ENCODE results near the gene VSTM4. TPM values are rescaled to one million over a fixed set of nuclear protein-coding genes. Genes with fewer than 3 reads are reported as not detected.

The VSTM4 gene
- polyA plus RNA-seq, 12 donors: 37.8 to 130 (median 44.2) TPM

DNA sequence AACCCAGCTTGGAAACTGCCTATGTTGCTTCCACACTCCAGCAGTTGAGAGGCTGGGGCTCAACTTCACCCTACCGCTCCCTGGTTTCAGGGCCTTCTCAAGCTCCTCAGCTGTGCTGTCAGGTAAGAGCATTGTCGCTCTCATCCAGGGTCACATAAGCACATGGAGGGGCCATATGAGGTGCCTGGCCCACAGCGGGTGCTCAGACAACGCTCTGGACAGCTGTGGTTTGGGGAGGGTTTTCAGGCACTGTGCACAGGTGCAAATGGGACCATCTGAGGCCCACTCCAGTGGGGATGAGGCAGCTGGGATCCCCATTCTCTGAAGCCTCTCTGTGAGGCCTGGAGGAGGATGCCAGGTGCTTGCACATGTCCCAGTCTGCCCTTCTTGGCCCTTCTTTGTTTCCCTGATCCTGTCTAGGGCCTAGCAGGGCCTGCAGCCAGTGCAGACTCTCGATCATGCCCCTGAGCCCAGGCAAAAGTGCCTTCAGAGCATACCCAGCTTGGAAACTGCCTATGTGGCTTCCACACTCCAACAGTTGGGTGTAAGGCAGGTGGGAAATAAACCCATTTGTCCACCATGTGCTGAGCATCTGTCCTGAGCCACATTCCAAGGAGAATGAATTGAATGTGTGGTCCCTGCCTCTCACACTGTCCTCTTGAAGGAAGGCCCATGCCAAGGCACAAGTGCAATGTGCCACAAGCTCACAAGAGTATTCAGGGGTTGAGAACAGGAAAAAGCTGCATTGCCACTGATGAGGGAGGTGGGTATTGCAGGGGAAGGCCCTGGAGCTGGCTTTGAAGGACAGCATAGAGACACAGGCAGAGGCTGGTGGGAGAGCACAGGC lies 40.3 kb downstream of the VSTM4 start:
- DNase-seq: no peak

DNA sequence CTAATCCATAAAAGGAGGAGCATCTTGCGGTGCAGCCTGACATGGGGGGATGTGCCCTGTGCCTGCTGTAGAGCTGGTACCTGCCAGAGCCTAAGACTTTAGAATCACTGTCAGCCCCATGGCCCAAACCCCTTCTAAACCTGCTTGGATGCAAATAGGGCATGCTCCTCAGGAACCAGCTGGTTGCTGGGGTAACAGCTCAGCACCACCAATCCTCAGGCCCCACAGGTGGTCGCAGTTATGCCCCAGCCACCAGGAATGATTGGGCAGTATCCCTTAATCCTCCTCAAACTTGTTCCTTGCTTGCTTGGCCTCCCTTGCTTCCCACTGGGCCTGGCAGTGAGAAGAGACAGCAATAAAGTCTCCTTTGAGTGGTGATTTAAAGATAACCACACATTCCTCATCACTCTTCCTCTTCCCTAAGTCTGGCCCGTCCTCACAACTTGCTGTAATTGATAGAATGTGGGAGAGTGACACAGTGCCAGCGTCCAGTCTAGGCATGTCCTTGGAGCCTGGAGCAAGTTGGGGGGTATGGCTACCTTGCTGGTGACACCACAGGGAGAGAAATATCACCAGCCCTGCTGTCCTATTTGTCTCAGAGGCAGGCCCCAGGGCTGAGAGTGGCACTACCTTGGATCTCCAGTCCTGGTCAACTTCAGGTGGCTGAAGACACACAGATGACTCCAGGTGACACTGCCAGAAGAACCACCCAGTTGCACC lies 43.0 kb downstream of the VSTM4 start:
- DNase-seq: no peak

DNA sequence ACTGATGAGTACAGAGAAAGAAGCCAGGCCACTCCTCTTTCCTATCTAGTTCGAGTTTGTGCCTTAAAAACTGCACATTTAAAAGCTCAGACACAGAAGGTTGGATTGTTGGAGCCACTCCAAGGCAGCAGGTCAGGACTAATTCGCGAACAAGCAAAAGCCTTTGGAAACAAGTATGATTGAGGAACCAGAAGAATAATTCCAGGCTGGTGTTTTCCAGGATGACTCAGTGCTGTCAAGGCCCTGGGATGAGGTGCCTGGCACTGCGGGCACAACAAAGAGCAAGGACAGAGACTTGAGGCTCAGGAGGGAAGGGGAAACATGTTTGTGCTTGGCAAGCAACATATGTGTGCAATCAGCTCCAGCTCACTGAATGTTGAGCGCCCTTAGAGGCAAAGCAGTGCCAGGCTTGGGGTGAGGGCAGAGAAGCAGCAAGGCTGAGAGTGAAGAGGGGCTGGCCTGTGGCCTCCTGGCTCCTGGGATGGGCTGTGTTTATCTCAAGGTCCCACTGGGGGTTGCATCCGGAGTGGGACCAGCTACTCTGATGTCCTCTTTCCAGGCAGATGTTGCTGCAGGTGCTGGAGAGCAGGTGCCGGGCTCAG lies 44.1 kb downstream of the VSTM4 start:
- no peak for DNase-seq

DNA sequence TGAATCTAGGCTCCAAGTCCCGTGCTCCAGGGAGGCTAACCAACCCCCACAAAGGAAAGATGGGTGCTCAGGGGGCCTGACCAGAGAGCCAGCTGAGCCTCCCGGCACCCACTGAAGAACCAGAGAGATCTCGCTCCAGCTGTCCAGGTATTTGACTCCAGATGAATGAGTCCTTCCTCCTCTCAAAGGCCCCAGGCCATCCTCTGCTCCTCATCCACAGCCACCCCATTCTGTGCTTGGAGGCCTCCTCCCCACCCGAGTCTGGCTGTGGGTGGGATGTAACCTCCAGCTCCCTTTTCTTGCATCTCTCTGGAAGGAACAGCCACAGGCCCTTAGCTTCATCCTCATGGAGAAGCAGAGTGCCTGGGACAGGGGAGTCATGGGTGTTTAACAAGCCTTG lies 44.6 kb downstream of the VSTM4 start:
- DNase-seq: no peak

DNA sequence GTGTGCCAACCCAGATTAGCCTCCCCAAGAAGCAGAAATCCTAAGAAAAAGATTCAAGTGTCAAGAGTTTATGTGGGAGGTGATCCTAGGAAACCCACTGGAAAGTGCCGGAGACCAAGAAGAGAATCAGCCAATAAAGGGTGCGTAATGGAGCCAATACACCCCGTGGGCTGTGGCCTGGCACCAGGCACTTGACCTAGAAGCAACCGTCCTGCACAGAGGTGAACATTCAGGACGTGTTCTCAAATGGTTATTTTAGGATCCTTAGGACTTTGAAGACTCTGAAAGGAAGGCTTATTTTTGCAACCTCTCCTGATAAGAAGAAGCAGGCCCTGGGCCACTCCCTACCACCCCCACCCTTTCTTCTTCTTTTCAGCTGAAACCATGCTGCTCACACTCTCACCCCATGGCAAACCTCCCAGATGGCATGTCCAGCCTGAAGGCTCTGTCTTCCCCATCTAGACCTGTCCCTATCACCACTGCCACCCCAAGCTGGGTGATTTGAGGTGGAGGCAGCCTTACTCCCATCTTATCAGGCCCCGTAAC lies 46.6 kb downstream of the VSTM4 start:
- DNase-seq: no peak

DNA sequence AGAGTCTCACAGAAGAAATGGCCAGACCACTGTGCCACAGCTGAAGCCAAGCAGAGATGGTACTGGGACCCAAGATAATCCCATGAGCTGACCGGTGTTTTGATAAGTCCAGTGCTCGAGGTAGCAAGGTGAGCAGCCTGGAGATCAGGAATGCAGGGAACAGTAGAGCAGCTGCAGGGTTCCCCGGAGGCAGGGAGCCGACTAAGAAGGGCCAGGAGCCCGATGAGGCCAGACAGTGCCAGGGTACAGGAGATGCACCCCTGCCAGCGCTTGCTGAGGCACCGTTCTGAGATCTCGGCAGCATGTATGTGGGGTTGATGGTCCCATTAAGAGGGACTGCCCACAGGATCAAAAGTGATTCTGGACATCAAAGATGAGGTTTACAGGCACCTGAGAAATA lies 47.1 kb downstream of the VSTM4 start:
- DNase-seq: no peak

DNA sequence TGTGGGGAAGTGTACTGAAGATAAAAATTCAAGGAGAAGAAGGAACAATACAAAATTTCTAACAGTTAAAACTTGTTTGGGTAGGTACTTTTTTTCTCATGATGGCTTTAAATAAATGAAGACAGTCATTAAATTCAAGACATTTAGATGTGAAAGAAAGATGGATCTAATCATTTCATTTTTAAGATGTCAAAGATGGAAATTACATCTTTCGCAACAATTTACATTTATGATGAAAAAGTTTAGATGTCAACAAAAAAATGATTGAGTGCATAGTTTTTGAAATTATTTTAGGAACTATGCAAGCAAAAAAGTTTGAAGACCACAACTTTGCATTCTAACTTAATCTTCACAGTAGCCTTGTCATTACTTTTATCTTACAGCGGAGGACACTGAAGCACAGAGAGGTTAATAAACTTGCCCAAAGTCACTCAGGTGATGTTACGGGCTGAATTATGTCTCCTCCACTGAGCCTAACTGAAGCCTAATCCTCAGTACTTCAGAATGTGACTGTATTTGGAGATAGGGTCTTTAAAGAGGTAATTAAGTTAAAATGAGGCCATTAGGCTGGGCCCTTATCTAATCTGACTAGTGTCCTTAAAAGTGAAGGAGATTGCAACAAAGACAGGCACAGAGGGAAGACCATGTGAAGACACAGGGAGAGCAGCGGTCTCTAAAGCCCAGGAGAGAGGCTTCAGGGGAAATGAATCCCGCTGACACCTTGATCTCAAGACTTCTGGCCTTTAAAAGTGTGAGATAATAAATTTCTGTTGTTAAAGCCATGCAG lies 48.2 kb downstream of the VSTM4 start:
- no peak for DNase-seq

DNA sequence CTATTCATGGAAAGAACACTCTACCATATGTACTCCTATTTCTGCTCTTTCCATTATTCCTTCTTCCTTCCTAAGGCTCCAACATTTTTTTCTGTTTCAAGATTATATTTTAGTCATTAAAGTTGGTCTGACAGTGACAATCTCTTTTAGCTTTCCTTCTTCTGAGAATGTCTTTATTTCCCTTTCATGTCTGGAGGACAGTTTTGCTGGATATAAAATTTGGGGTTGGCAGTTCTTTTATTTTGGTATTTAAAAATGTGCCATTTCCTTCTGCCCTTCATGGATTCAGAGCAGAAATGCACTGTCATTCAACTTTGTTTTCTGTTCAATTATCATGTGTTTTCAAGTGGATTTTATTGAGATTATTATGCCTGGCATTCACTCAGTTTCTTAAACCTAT lies 53.1 kb downstream of the VSTM4 start:
- no peak for DNase-seq

DNA sequence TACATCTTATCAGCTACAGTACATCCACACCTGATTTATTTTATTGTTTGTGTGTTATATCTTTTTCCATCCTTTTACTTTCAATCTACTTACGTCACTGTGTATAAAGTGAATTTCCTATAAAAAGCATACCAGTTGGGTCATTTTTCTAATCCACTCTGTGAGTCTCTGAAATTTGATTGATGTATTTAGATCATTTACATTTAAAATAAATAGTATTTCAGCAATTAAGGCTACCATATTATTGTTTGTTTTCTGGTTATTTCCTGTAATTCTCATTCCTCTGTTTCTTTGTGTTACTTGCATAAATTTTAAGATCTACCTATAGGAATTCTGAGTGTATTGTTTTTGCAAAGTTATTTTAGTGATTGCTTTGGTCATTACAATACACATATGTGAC lies 53.7 kb downstream of the VSTM4 start:
- DNase-seq: no peak

DNA sequence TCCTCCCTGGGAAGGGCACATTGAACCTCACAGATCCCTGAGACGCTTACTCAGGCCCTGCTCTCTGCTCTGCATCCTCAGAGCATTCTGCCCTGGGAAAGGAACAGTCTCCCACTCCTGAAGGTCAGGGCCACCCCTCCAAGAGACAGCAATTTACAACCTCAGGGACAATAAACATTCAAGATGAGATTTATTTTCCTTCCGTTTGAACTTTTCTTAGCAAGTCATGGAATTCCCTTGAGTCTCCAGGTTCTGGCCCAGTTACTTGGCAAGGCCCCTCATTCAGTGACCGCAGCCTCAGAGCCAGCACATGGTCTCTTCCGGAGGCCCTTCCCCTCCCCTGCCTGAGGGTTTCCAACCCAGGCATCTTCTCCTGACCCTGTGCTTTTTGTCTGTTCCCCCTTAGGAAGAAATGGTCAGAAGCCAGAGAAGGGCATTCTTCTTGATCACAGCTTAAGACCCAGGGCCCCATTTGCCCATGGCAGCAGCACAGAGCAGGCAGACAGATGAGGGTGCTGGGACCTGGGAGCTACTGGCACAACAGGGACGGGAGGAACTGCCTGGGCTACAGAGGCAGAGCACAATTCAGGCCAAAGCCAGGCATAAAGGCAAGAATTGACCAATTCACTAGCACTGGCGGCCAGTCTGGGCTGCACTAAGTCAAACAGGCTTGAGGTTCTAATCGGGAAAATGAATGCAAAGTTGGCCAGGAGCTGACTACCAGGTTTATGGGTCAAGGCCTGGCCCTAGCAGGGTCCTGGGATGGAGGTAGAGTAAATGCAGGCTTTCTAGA lies 56.7 kb downstream of the VSTM4 start:
- DNase-seq: no peak

DNA sequence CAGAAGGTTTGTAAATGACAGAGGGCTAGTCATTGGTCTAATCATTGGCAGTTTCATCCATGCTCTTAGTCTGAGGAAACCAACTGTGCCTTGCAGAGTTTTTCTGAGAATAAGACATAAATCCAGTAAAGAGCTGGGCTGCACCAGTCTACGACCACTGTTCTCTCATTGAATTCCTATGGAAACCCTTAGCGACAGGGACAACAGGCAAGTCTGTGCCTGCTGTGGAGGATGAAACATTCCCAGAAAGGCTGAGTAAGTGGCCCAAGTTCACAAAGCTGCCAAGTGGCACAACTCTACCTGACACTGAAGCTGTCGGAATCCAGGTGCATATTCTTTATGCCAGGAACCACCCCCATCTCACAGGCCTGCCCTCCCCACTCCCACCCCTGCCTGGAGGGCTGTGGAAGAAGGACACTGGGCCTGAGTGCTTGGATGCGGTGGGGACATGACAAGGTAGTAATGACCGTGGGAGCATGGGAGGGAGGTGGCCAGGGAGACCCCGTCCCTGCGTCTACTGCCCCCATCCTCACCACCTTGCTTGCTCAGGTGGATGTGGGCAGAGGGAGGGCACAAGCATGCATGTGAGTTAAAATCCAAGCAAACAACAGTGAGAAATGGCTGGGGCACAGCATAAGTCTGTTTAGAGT lies 58.0 kb downstream of the VSTM4 start:
- no peak for DNase-seq

DNA sequence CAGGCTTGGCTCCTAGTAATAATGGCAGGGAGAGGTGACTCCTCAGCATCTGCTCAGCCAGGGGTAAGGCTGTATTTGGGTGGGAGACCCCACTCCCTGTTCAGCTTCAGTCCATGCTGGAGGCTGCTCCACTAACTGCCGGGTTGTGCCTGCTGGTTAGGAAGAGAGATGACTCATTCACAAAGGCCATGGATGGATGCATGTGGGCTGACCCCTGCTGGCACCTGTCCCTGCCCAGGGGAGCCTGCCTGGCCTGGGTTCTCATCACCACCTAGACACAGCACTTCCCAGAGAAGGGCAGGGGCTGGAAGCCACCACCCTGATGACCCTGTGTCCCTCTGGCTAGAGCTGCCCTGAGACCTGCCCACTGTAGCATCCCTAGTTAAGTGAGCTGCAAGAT lies 59.0 kb downstream of the VSTM4 start:
- DNase-seq: no peak

DNA sequence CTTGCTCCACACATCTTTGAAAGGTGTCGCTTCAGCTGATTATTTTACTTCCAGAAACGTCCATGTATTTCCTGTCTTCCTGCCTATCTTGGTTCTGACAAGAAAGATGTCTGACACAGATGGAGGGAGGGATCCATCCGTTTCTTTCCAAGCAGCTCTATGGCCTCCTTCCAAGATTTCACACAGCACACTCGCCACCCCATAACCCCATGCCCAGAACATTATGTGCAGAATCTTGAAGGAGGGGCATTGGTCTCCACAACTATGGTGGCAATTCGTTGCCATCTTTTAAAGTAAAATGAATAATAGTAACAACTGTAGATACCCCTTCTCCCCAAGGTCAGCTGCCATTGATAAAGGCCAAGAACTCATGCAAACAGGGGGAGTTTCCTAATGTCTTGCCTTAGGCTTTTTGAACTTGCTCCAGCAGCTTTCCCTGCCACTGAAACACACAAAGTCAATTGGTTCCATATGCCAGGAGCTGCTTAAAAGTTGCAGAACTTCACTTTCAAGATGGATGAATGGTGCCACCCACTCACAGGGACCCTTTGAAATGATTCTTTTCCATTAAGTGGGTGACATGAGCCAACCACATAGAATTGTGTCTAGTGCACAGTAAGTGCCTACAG lies 60.0 kb downstream of the VSTM4 start:
- no peak for DNase-seq

DNA sequence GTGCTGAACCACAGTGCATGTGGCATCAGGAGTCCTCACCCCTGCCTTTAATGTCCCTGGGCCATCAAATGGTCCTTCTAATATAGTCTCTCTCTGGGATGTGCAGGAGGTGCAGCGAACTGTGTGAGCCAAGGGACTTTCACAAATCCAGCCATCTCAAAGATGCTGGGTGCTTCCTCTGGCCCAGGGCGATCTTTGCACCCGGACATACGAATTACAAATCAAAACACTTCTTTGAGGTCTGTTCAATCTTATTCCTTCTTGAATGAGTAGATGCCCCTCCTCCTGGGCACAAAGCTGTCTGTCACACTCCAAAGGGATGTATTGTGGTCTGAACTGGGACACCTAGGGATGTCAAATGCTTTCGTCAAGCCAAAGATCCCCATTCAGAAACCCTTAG lies 60.6 kb downstream of the VSTM4 start:
- DNase-seq: no peak

DNA sequence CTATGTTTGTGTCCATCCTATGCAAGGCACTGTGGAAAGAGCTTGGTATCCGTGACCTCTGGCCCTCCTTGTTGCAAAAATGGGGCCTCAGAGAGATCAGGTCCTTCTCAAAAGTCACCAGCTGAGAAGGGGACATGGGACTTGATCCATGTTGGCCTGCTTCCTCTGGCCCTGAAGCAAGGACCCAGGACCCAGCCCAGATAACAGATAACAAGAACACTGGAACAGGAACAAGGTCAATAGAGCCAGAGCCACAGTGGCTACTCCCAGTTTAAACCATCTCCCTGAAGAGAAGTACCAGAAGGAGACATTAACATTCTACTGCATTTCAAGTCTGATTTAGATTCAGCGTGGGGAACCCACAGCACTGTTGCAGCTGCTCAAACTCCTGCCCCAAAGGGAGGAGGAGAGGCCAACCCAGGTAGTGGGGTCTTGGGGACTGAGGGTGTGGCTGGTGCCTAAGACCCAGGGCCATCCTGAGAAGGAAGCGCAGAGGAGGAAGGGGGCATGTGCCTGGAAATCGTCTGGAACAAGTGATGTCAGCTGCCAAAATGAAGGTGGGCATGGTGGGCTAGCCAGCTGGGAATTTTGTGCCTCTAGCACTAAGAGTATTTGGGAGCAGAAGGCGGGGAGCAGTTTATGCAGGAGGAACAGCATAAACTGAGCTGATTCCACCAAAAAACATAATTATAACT lies 61.2 kb downstream of the VSTM4 start:
- no peak for DNase-seq

DNA sequence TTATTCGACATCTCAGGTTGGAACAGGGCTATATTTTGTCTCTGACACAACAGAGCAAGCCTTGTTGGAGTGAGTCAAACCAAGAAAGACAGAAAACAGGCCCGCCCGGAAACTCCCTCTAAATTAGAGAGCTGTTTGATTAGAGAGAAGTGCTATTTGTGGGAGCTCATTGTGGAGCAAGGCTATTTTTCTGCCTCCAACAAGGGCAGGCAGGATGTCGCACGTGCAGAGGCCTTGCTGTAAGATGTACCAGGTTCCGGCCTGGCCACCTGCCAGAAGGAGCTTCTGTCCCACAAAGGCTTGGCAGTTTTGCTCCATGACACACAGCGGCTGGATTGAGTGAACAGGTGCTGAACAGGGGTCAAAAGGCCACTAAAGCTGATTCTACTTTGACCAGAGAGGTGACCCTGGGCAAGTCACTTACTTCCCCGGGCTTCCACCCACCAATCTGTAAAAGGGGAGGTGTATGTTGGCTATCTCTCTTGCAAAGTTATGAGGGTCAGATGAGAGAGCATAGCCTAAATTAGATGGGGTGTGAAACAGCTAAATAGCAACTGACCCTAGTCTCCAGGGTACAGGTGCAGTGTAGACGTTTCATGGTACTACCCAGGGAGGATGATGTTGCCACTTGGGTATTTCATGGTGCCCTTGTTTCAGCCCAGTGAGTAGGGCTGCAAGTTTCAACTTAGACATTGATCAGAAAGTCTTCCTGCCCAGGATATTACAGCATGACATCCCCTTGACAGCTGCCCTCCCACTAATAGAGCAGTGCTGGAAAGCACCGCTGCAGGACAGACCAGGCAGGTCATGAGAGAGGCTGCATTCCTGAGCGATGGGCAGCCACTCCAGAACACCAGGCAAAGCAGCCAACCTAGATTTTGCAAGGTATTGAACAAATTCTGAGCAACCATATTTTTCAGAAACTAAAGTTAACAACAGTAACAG lies 62.0 kb downstream of the VSTM4 start:
- no peak for DNase-seq

DNA sequence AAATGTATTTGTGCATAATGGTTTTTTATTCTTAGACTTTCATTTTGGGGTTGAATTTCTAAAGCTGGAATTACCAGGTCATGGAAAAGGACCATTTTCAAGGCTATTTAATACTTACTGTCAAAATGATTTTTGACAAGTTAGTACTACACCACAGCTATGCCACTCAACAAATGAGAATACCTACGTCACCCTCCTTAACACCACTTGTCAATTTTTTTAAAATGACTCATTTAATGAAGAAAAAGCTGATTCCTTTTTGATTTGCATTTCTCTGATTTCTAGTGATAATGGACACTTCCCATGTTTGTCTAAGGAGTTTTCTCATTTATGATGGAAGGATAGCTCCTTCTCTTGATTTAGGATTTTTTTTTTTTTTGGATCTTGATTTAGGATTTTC lies 63.3 kb downstream of the VSTM4 start:
- DNase-seq: no peak

DNA sequence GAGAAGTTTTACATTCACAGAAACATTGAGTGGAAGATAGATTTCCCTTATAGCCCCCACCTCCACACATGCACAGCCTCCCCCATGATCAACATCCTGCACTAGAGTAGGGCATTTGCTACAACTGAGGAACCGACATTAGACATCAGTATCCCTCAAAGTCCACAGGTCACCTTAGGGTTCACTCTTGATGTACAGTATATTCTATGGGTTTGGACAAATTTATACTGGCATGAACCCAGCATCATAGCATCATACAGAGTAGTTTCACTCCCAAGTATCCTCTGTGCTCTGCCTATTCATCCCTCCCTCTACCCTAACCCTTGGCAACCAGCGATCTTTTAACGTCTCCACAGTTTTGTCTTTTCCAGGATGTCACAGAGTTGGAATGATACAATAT lies 64.4 kb downstream of the VSTM4 start:
- DNase-seq: no peak

Measured in muscle of arm (tissue), 12 donors.